Stimulated activated CD4-positive, alpha-beta T cell treated with anti-CD3 and anti-CD28 coated beads, Interleukin-15, amount 100 ng/mL, for 24 hours (primary cell): ENCODE measurements around the gene CORIN.
"Not testable (repeated sequence)": the region's sequence is repeated elsewhere in the genome, so short reads cannot be mapped to it uniquely, and the experiment has no call there.

Experiments used
- DNase-seq: peaks from one replicate; pipeline ENCODE4 v3.0.0-alpha.2; 2020

CORIN gene

DNA sequence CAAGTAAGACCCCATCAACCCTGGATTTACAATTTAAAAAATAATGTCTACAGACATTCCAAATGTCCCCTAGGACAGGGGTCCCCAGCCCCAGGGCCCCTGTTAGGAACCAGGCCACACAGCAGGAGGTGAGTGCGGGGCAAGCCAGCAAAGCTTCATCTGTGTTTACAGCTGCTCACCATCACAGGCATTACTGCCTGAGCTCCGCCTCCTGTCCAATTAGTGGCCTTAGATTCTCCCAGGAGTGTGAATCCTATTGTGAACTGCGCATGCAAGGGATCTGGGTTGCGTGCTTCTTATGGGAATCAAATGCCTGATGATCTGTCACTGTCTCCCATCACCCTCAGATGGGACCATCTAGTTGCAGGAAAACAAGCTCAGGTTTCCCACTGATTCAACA lies 206.7 kb downstream of the CORIN start:
- no peak for DNase-seq

DNA sequence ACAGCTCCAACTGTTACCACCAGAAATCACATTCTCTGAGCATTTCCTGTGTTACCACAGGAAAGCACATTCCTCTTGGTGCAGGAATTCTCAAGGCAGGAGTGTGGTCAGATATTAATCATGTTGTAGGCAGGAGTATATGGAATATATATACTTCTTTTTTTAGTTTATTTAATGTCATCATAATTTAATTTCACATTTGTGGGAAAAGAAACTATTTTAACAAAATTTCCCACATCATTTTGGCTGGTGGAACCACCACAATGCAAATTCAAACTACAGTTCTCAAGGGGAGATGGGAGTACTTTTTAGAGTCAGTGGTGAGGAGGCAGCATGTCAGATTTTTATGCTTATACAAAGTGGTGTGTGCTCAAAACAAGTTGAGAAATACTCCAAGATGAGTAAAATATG lies 213.8 kb downstream of the CORIN start:
- DNase-seq = no peak

DNA sequence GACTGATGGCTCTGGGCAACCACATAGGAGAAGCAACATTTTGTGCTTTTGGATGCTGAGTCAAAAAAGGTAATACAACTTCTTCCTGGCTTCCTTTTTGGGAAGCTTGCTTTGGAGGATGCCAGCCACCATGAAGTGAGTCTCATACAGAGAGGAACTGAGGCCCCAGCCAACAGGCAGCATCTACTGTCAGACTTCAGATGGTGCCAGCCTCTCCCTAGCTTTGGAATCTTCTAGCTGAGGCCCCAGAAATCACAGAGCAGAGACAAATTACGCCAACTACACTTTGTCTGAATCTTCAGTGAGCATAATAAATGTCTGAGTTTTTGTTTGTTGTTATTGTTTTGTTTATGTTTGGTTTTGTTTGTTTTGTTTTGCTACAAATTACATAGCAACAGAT lies 216.7 kb downstream of the CORIN start:
- no peak for DNase-seq

- no peak for DNase-seq
These were observed 218.2 kb downstream of the CORIN start for GRCh38 chr4:47619691-47620090.

DNA sequence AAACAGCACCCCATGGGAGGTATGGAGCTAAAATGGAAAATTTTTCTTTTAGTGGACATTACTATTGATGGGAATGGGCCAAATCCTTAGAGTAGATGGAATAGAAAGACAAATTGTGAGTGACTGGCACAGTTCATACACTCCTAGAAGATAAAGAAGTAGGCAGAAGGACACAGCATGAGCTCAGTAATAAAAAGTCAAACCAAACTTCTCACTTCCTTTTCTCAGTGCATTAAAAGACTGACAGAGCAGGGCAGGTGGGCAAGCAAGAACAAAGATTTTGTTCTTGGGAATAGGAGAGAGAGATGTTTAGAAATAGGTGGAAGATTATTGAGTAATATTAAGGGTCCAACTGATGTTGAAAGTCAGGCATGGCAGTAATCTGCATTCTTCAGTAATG lies 220.3 kb downstream of the CORIN start:
- no peak for DNase-seq

GRCh38 chr4:47615385-47615784 lies 222.5 kb downstream of the CORIN start:
- no peak for DNase-seq

- DNase-seq = no peak
These were observed 225.5 kb downstream of the CORIN start for GRCh38 chr4:47612116-47613023.

DNA sequence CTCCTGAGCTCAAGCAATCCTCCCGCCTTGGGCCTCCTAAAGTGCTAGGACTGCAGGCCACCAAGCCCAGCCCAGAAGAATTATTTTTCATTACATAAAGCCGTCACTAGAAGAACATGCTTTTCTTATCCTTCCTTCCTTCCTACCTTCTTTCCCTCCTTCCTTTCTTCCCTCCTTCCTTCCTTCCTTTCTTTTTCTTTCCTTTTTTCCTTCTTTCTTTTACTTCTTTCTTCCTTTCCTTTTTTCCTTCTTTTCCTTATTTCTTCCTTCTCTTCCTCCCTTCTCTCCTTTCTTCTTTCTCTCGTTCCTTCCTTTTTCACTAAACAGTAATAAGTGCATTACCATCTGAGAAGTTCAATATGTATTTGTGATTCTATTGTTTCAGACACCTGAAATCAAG lies 231.4 kb downstream of the CORIN start:
- no peak for DNase-seq

GRCh38 chr4:47598896-47599295 lies 239.0 kb downstream of the CORIN start:
- no peak for DNase-seq

GRCh38 chr4:47598320-47598719 lies 239.5 kb downstream of the CORIN start:
- no peak for DNase-seq

DNA sequence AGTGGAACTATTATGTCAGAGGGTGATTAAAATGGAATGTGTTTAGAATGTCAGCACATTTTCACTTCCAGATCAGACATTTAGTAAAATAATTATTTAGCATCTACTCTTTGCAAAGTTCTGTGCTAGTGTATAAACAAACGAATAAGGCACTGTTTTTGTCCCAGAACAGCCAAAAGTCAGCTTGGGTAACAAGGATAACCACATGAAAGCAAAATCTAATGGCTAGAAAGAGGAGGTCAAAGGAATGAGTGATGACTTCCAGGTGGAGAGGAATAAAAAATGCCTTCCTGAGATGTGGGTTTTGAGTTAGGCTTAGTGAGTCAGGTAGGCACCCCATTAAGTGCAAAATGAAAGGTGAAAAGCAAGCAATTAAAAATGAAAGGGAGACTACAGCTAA lies 240.2 kb downstream of the CORIN start:
- no peak for DNase-seq

- DNase-seq = no peak
These were observed 247.5 kb downstream of the CORIN start for GRCh38 chr4:47590325-47590724.

DNA sequence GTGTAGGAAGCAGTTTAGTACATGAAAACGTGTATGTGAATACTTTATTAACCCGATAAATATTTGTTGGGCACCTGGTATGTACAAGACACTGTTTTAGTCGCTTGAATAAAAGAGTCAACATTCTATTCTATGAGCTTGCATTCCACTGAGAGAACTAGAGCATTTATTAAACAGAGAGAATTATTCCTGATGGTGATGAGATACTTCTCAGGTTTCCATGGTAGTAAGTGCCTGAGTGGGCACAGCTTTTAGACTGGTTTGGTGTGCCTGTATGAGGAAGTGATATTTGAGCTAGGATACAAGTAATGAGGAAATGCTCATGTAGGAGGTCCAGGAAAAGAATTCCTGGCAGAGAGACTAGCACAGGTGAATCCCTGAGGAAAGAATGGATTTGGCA lies 258.6 kb downstream of the CORIN start:
- DNase-seq = no peak

DNA sequence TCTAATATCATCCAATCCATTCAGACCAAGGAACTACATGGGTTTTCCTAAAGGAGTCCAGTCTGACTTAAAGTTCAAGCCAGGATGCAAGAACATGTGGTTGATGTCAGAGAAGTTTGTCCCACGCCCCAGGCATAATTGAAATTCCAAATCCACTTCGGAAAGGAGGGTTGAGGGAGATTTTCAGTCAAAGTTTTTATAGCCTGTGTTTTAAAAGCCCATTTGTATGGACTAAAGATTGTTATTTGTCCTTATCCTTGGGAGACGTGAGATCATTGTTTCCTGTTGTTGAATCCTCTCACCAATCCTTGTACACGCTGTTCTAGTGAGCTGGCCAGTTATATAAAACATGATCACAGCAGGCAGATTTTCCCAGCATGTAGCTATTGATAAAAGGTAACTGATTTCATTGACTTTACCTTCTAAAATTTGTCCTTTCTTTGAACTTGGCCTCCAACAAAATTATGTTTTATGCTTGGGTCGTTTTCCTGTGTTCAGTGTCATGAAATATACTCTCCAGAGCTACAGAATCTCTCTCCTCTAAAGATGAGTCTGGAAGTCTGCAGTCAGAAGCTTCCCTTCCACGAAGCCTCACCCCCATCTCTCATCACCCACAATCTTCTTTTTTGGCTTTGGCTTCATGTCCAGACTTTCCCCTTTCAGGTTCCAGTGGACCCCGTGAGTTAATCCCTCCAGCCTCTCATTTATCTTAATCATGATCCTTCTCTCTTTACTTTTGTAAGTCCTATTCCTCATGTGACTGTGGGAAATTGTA lies 259.9 kb downstream of the CORIN start:
- DNase-seq = no peak

- DNase-seq = no peak
These were observed 264.9 kb downstream of the CORIN start for GRCh38 chr4:47572981-47573380.

- no peak for DNase-seq
These were observed 267.1 kb downstream of the CORIN start for GRCh38 chr4:47570816-47571215.

GRCh38 chr4:47567511-47567910 lies 270.4 kb downstream of the CORIN start:
- DNase-seq = no peak

- no peak for DNase-seq
These were observed 270.9 kb downstream of the CORIN start for GRCh38 chr4:47566969-47567368.

DNA sequence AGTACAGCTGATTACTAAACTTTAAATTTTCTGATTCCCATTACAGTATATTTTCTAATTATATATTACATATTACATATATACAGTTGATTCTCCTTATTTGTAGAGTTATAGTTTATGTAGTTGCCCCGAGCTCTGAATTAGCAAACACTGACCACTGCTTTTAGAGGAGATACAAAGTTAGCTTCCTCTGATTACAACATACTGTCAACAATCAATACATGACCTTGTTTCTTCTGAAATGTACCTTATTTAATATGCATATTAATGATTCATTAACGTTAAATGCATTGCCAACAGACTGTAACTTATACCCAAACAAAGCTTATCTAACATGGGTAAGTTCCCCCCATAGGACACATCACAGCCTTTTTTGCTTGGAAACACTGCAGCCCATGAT lies 271.3 kb downstream of the CORIN start:
- DNase-seq = no peak

GRCh38 chr4:47562297-47562696 lies 275.6 kb downstream of the CORIN start:
- no peak for DNase-seq

DNA sequence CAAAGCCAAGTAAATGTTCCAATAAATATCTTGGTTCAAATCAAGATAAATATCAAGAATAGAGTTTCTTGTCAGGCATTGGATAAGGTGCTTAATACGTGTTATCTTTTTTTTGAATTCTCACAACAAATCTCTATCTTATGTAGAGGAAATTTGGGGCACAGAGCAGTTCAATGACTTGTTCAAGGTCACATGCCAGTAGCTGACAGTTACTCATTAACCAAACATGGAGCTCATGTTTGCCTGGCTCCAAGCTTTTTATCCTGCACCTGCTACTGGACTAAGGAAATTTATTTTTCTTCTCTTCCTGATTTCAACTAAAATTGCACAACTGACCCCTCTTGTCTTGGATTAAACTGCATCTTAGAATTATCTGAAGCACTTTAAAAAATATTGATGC lies 276.5 kb downstream of the CORIN start:
- DNase-seq = no peak

- DNase-seq = no peak
These were observed 277.2 kb downstream of the CORIN start for GRCh38 chr4:47560682-47561081.

GRCh38 chr4:47557255-47557654 lies 280.6 kb downstream of the CORIN start:
- no peak for DNase-seq

DNA sequence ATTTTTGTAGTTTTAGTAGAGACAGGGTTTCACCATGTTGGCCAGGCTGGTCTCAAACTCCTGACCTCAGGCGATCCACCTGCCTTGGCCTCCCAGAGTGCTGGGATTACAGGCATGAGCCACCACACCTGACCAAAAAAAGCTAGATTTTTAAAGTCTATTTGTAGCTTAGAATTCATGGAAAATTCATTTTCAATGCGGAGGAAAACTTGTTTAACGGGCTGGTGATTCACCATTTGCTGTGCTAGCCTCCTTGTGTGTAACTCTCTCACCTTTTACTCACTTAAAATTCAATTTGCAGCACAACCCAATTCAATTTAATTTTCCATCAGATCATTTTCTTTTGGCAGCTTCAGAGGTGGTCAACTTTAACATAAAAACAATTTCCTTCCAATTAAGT lies 281.9 kb downstream of the CORIN start:
- not testable (repeated sequence) for DNase-seq
